ENCODE data around the gene SELENOV. TPM values are rescaled to one million over a fixed set of nuclear protein-coding genes. Genes with fewer than 3 reads are reported as not detected.

Gene SELENOV
- total RNA-seq, 1 donor, result not detected

GRCh38 chr19:39507715-39508364, 7.1 kb upstream of the SELENOV start:
- H3K4me3 ChIP-seq (ENCODE audit: low read depth, low read length), result peak overlapping the region; percentile 58
- DNase-seq (ENCODE audit: low read depth), result no peak
- no peak for TF ChIP-seq CTCF (IDR thresholded peaks at IDR 0.05; ENCODE audit: insufficient read depth, low read depth, low read length)

- TF ChIP-seq CTCF (IDR thresholded peaks at IDR 0.05; ENCODE audit: insufficient read depth, low read depth, low read length), result no peak
- DNase-seq (ENCODE audit: low read depth), result no peak
- H3K4me3 ChIP-seq (ENCODE audit: low read depth, low read length), result no peak overlapping the region
Measured at GRCh38 chr19:39508629-39509028, 6.3 kb upstream of the SELENOV start.

GRCh38 chr19:39509233-39509632, 5.7 kb upstream of the SELENOV start:
- H3K4me3 ChIP-seq (ENCODE audit: low read depth, low read length), result no peak overlapping the region
- no peak for TF ChIP-seq CTCF (IDR thresholded peaks at IDR 0.05; ENCODE audit: insufficient read depth, low read depth, low read length)
- no peak for DNase-seq (ENCODE audit: low read depth)

- DNase-seq (ENCODE audit: low read depth), result no peak
- TF ChIP-seq CTCF (IDR thresholded peaks at IDR 0.05; ENCODE audit: insufficient read depth, low read depth, low read length), result no peak
- H3K4me3 ChIP-seq (ENCODE audit: low read depth, low read length), result no peak overlapping the region
Measured at GRCh38 chr19:39512988-39513387, 2.0 kb upstream of the SELENOV start.

GRCh38 chr19:39515551-39516191, 732 bp downstream of the SELENOV start:
- DNase-seq (ENCODE audit: low read depth), result no peak
- peak overlapping the region; percentile 6 for H3K4me3 ChIP-seq (ENCODE audit: low read depth, low read length)
- TF ChIP-seq CTCF (IDR thresholded peaks at IDR 0.05; ENCODE audit: insufficient read depth, low read depth, low read length), result no peak

- DNase-seq (ENCODE audit: low read depth), result no peak
- TF ChIP-seq CTCF (IDR thresholded peaks at IDR 0.05; ENCODE audit: insufficient read depth, low read depth, low read length), result no peak
- no peak overlapping the region for H3K4me3 ChIP-seq (ENCODE audit: low read depth, low read length)
Measured at GRCh38 chr19:39516270-39516669, 1.3 kb downstream of the SELENOV start.

All from fibroblast of villous mesenchyme (primary cell).